ENCODE data around the gene ATP13A4.
"Not testable (repeated sequence)": the region's sequence is repeated elsewhere in the genome, so short reads cannot be mapped to it uniquely, and the experiment has no call there.

The ATP13A4 gene

DNA sequence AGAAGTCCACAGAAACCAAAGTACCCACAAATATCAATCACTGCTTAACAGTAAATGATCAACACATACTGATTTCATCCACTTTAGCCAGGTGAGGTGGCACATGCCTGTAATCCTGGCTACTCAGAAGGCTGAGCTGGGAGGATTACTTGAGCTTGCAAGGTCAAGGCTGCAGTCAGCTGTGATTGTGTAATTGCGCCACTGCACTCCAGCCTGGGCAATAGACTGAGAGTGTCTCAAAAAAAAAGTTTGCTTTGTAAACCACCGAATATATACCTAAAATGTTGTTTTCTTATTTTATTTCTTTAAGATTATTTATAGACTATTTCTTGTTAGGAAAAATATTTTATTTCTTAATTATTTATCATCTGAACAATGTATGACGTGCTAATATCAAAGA is 8.7 kb upstream of the ATP13A4 start:
- no peak for DNase-seq

DNA sequence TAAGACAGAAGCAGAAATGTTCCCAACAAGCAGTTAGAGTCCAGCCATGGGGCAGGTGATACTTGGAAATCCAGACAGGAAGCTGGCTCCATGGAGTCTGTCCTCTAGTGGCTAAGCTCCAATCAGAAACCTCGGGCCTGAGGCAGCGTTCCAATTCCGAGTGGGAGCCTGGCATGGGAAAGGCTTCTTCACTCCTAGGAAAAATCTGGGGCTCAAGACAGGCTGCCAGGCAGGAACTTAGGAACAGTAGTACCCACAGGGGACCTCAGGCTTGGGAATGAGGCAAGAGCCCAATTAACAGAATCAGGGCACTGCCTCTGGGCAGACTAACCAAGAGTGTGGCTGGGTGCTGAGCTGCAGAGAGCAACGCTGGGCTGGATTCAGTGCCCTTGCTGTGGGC is 6.2 kb upstream of the ATP13A4 start:
- peak in 48 of 58 donors; percentile 19 to 91 (median 52) for DNase-seq

DNA sequence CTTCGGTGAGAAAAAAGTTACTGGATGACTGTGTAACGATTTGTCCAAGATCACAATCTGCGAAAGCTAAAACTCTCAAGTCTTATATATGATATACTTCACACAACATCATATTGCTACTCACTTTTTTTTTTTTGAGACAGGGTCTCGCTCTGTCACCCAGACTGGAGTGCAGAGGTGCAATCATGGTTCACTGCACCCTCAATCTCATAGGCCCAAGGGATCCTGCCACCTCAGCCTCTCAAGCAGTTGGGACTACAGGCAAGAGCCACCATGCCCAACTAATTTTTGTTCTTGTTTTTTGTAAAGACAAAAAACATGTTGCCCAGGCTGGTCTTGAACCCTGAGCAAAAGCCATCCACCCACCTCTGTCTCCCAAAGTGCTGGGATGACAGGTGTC is 5.4 kb upstream of the ATP13A4 start:
- no peak for DNase-seq

GRCh38 chr3:193559100-193559499 is 4.4 kb upstream of the ATP13A4 start:
- no peak for DNase-seq

- no peak for DNase-seq
These were observed 2.1 kb upstream of the ATP13A4 start for GRCh38 chr3:193556841-193557240.

DNA sequence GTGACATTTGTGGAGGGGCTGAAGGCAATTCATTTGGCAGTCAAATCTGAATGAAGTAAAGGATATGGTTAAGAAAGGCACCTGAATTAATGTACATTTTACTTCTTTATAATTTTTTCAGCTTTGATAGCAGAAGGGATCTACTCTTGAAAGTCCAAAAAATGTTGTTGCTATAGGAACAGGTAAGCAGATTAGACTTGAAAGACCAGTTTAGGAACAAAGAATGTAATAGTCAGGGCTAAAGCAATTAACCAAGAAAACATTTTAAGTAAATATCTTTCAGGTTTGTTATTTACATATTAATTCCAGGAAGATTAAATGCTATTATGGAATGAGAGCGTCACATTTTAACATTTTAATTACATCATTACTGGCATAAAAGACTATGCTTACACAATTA is 1.1 kb downstream of the ATP13A4 start:
- DNase-seq = no peak

DNA sequence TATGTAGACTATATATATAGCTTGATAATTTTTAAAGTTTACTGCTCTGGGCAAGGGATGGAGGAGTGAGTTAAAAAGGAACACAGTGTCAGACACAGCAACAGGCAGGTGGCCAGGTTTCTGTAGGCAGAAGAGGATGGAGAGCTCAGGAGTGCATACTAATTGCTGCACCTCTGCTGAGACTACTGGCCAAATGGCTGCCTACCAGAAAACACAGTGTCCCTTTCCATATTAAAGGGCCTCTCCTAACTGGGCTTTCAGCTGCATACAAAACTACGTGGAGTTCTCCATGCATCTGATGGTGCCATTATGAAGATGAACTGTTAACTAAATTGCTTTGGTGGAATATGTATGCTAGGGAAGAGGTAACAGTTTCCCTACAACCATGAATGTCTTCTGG is 1.8 kb downstream of the ATP13A4 start:
- peak in 37 of 58 donors; percentile 7 to 81 (median 28) for DNase-seq

DNA sequence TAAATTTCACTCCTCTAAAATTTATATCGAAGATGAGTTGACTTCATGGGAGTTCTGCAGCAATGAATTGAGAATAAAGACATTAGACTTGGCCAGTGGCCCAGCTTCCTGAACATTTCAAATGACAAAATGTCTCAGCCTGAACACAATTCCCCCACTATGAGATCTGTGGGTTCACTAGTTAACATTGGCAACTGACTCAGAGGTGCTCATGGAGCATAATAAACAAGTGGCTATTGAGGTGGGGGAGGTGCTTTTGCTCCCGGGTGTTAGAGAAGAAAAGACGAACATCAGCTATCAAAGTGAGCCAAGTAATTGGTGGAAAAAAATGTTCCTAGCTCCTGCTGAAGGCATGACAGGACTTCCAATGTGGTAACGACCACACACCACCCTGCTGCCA is 6.3 kb downstream of the ATP13A4 start:
- peak in 44 of 58 donors; percentile 3 to 84 (median 42) for DNase-seq

- DNase-seq = no peak
These were observed 8.6 kb downstream of the ATP13A4 start for GRCh38 chr3:193546129-193546528.

DNA sequence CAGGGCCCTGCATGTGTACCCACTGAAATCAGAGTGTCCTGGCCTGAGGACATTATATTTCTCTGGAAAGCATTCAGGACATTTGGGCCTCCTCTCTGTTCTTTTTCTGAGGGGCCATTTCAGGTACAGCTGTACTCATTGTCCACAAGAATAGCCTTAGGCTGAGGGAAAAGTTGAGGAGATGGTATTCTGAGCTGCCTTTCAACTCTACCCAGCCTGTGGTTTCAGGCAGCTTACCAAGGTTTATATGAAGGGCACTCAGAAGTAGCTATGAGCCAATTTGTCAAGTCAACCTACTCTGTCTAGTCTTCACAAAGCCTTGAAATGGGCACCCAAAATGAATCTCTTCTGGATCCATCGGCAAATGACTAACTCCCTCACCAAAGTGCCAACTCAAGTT is 9.4 kb downstream of the ATP13A4 start:
- DNase-seq = no peak

DNA sequence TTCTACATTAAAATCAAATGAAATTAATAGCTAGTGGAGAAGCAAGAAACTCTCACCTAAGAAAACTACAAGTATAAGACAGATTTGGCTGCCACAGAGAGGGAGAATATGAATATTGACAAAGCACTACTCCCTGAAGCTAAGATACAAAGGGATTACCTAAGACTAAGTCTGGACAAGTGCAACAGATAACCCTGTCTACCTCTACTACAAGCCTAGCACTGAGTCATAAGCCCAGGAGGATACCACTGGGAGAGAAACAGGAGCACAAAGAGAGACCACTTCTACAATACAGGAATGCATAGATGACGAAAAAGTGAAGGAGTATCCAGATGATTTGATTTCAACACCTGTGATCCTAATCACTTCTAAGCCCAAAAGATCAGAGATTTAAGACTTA is 10.4 kb downstream of the ATP13A4 start:
- no peak for DNase-seq

DNA sequence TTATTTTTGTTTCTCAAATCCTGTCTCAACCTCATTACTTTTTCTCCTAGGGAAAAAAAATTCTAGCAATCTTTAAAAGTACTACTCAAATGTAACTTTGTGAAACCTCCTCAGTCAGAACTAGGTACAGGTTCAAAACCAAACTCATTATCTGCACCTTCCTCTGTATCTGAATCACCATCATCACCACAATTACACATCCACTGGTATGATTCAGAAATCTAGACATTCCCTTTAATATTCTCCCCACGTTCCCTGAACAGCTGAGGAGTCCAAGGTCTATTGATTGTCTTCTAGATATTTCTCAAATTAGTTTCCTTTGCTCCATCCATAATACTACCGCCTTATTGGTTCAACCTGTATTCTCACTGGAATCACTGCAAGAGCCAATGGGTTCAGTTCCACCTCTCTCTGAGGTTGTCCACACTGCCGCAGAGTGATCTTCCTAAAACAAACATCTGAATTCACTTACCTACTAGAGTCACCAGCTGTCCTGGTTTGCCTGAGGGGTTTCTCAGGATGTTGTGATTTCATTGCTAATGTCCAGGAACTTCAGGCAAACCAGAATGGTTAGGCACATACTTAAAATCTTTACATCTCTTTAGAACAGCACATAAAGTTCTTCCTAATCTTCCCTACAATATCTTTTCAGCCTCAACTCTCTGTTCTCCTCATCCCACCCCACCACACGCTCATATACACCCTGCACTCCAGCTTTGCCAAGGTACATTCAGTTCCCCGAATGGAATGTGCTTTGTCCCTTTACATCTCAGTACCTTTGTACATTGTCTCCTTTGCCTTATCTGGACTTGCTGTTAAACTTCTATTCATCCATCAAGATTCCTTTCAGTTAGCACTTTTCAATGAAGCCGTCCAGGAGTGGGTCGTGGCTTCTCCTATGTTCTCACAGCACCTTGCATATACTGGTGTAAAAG is 24.2 kb downstream of the ATP13A4 start:
- DNase-seq = no peak

DNA sequence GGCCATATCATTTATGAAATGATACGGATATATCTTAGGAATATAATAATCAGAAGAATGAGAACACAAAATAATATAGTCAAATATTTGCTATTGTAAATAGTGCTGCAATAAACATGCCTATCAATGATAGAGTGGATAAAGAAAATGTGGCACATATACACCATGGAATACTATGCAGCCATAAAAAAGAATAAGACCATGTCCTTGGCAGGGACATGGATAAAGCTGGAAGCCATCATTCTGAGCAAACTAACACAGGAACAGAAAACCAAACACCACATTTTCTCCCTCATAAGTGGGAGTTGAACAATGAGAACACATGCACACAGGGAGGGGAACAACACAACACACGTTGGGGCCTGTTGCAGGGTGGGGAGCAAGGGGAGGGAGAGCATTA is 28.6 kb downstream of the ATP13A4 start:
- DNase-seq = not testable (repeated sequence)

GRCh38 chr3:193522473-193522872 is 32.2 kb downstream of the ATP13A4 start:
- DNase-seq = no peak

DNA sequence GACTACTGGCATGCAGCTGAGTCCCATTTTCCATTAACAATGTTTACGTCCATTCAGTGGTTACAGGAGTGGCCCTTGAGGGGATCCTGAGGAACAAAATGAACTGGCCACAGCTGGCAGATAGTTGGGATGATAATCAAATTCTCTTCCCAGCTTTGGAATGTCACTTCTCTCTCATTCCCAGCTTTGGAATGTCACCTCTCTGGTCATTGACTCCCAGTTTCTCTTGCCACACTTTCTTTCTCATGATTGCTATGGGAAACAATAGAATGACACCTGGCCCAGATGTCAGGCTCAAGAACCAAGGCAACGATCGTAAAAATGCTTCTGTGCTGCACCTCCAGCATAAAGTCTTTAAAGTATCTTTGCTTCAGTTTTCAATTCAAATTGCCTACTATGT is 34.0 kb downstream of the ATP13A4 start:
- no peak for DNase-seq

GRCh38 chr3:193515966-193516365 is 38.7 kb downstream of the ATP13A4 start:
- no peak for DNase-seq

GRCh38 chr3:193510154-193510553 is 44.5 kb downstream of the ATP13A4 start:
- DNase-seq = no peak

DNA sequence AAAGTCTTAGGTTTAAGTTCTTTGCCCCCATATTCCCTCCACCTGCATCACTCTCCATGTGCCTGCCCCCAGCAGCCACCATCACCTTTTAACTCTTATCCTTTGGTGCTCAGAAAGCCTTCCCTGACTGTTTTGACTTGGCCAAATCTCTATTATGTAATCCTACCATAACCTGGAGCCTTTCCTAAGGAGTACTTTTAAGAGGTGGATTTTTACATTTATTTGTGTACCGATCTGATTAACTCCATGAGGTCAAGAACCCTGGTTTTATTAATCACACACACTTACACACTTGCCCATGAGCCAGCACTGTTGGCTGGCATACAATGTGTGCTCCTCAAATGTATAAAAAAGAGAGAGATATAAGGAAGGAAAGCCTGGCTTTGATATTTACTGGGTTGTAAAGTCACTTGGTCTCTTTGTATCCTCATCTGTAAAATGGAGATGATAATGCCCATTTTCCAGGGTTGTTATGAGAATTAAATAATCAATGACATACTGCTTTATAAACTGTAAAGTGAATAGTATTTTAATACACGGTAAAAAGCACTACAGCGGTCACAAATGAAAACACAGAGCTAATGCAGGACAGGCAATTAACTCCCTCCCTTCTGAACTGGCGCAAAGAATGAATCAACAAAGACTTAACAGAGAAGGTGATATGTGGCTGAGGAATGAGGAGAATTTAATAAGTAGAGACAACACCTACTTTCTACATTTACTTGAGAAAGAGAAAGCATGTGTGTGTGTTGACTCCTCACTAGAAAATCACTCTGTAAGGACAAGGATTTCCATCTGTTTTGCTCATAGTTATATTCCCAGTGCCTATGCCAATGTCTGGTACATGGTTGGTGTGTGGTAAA is 45.4 kb downstream of the ATP13A4 start:
- DNase-seq = no peak

DNA sequence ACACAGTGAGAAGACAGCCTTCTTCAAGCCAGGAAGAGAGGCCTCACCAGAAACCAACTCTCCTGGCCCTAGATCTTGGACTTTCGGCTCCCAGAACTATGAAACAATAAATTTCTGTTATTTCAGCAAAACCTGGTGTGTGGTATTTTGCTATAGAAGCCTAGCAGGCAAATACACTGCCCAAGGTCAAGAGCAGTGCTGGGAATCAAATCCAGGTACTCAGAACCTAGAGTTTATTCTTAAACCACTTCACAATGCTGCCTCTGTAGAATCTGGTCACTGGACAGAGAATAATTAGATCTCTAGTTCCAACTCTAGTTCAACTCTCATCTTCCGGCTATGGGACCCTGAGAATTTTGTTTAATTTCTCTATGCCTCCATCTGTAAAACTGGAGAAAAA is 46.6 kb downstream of the ATP13A4 start:
- no peak for DNase-seq

- no peak for DNase-seq
These were observed 47.1 kb downstream of the ATP13A4 start for GRCh38 chr3:193507566-193507965.

DNA sequence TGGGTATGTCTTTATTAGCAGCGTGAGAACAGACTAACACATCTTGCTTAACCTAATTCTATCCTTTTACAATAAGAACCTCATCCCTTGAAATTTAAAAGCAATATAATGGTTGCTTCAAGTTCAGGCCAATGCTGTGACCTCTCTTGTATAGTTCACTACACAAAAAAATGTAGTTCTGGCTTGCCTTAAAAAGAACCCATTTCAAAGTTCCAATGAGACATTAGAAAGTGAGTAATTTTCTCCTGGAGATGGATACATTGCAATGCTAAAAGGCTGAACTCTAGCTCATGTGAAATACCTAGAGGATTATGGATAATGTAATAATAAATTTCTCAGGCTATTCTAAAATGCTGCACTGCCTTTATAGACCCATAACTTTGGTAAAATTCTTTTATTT is 47.8 kb downstream of the ATP13A4 start:
- DNase-seq = no peak

GRCh38 chr3:193502871-193503270 is 51.8 kb downstream of the ATP13A4 start:
- no peak for DNase-seq

Measured in anterior cingulate cortex (tissue), 58 donors.